OCI-LY7 (cell line): ENCODE results near the gene RAPH1. TPM values are rescaled to one million over a fixed set of nuclear protein-coding genes. Genes with fewer than 3 reads are reported as not detected.

Experiments used
- BruUV-seq: library from RNA; stranded (reverse); fragments of 400-500 nt; replicated peaks from 2 replicates; lab custom pipeline; 2021; lab: Mats Ljungman, UMichigan
- CTCF ChIA-PET: fragments of 300-600 bp; sonication (Branson Sonifier 250); formaldehyde crosslinking; loops from one replicate; lab custom pipeline; 2022; ENCODE audit warnings: antibody characterized with exemption; ENCODE audit not compliant: unreplicated experiment; lab: Charles Lee
- POLR2A ChIA-PET: fragments of 300-600 bp; sonication (Branson Sonifier 250); formaldehyde crosslinking; loops from one replicate; lab custom pipeline; 2022; ENCODE audit warnings: antibody characterized with exemption; lab: Charles Lee
- DNase-seq: peaks from one replicate; pipeline ENCODE4 v3.0.0-alpha.2; 2015; ENCODE audit warnings: low spot score
- H2AFZ ChIP-seq: fragments of 200-600 bp; sonication (generic), shearing (Covaris generic); 2 replicates; pipeline ENCODE4 v1.6.1; 2014; ENCODE audit warnings: mild to moderate bottlenecking, antibody characterized with exemption, low read length, moderate library complexity
- H3K27ac ChIP-seq: fragments of 200-600 bp; sonication (generic); 2 replicates; pipeline ENCODE4 v1.5.1; 2014; ENCODE audit warnings: mixed run types, low read depth, mild to moderate bottlenecking, moderate library complexity, low read length, inconsistent platforms; ENCODE audit not compliant: poor library complexity, severe bottlenecking
- H3K36me3 ChIP-seq: fragments of 200-600 bp; sonication (generic); 2 replicates; pipeline ENCODE4 v1.6.1; 2014; ENCODE audit warnings: mild to moderate bottlenecking, antibody characterized with exemption, low read length, moderate library complexity, mixed read lengths; ENCODE audit not compliant: insufficient read depth
- H3K4me1 ChIP-seq: fragments of 200-600 bp; sonication (generic); 2 replicates; pipeline ENCODE4 v1.5.1; 2014; ENCODE audit warnings: mild to moderate bottlenecking, low read length; ENCODE audit not compliant: insufficient read depth, poor library complexity, severe bottlenecking
- H3K4me2 ChIP-seq: fragments of 200-600 bp; sonication (generic); 2 replicates; pipeline ENCODE4 v1.6.1; 2014; ENCODE audit warnings: mild to moderate bottlenecking, low read length
- H3K4me3 ChIP-seq: fragments of 200-600 bp; sonication (generic); 2 replicates; pipeline ENCODE4 v1.5.1; 2014; ENCODE audit warnings: mild to moderate bottlenecking, low read depth, low read length; ENCODE audit not compliant: poor library complexity, severe bottlenecking
- H3K79me2 ChIP-seq: fragments of 200-600 bp; sonication (generic); 2 replicates; pipeline ENCODE4 v1.6.1; 2016; ENCODE audit warnings: low read depth, mild to moderate bottlenecking, low read length, moderate library complexity, mixed read lengths; ENCODE audit not compliant: insufficient read depth
- H3K9me2 ChIP-seq: fragments of 200-600 bp; sonication (generic); 2 replicates; pipeline ENCODE4 v1.6.1; 2016; ENCODE audit warnings: mild to moderate bottlenecking, low read length, mixed read lengths; ENCODE audit not compliant: insufficient read depth
- H3K9me3 ChIP-seq: fragments of 200-600 bp; sonication (generic); 2 replicates; pipeline ENCODE4 v1.6.1; 2014; ENCODE audit warnings: mild to moderate bottlenecking, mixed run types, low read length, mixed read lengths
- H4K20me1 ChIP-seq: fragments of 200-600 bp; sonication (generic); 2 replicates; pipeline ENCODE4 v1.6.1; 2014; ENCODE audit warnings: mild to moderate bottlenecking, antibody characterized with exemption, low read length, moderate library complexity, mixed read lengths; ENCODE audit not compliant: insufficient read depth
- CTCF ChIP-seq: fragments of 200-600 bp; sonication (generic); conservative IDR thresholded peaks from 2 replicates; pipeline ENCODE4 v1.5.1; 2014; ENCODE audit warnings: mild to moderate bottlenecking, antibody characterized with exemption, low read length, moderate library complexity, mixed read lengths
- EZH2phosphoT487 ChIP-seq: fragments of 200-600 bp; sonication (generic); IDR thresholded peaks from 2 replicates; pipeline ENCODE4 v1.6.1; 2018; ENCODE audit warnings: low read depth, borderline replicate concordance, mild to moderate bottlenecking, mixed run types, antibody characterized with exemption, low read length, moderate library complexity, mixed read lengths
- intact Hi-C: fragments of 100-400 bp; cut with micrococcal nuclease; formaldehyde crosslinking; loops from one replicate; pipeline ENCODE4 v1.10.0; 2022; ENCODE audit not compliant: unreplicated experiment
- total RNA-seq, 2 experiments: library from RNA; depleted of rRNA in 1 of 2; stranded (reverse); fragments of >200 nt in 1 of 2; shearing (Covaris generic) in 1 of 2; gene quantifications; 2 replicates each; pipeline ENCODE4 v1.2.3, GENCODE V29; 2014 to 2022

The RAPH1 gene
- total RNA-seq, 2 experiments from 2014 or later: 4.0 to 21.5 TPM

- TF ChIP-seq CTCF: no peak
- Histone ChIP-seq H3K4me3 (no peak overlapping the region), H3K36me3 (no peaks in the 10 kb centered on the region), H3K4me2 (no peak overlapping the region), H3K9me3 (no peaks in the 10 kb centered on the region), H3K9me2 (no peaks in the 10 kb centered on the region), H3K79me2 (no peaks in the 10 kb centered on the region), H3K4me1 (no peaks in the 10 kb centered on the region), H2AFZ (no peak overlapping the region), H4K20me1 (no peaks in the 10 kb centered on the region), H3K27ac (no peak overlapping the region)
- ChIA-PET CTCF (no interaction called here), POLR2A (interaction anchor here (0.7 to 1.3 kb wide), 2 partner anchors 11 to 14 kb away, joined by 3 to 4 read pairs; no protein-coding TSS in a partner anchor)
- DNase-seq: no peak
- intact Hi-C loops: no loop called here
- BruUV-seq: no TSS peak
These were observed 37.2 kb upstream of the RAPH1 start for GRCh38 chr2:203572316-203572715.

GRCh38 chr2:203569677-203570316, 34.7 kb upstream of the RAPH1 start:
- Histone ChIP-seq H2AFZ (no peak overlapping the region), H3K4me3 (no peak overlapping the region), H3K9me3 (no peaks in the 10 kb centered on the region), H3K9me2 (no peaks in the 10 kb centered on the region), H4K20me1 (no peaks in the 10 kb centered on the region), H3K4me1 (peaks cover 4% of the 10 kb centered on the region), H3K4me2 (no peak overlapping the region), H3K27ac (no peak overlapping the region), H3K79me2 (no peaks in the 10 kb centered on the region), H3K36me3 (no peaks in the 10 kb centered on the region)
- no peak for TF ChIP-seq EZH2phosphoT487
- TF ChIP-seq CTCF: no peak
- no peak for DNase-seq
- intact Hi-C loops: no loop called here
- ChIA-PET CTCF (no interaction called here), POLR2A (interaction anchor here (0.8 kb wide), 1 partner anchor 14 kb away, joined by 3 read pairs; no protein-coding TSS in a partner anchor)
- BruUV-seq: no TSS peak

- CTCF ChIA-PET: interaction anchor here (1.3 kb wide), 1 partner anchor 16 kb away, joined by 3 read pairs; no protein-coding TSS in a partner anchor
- TF ChIP-seq CTCF (no peak), EZH2phosphoT487 (no peak)
- BruUV-seq: no TSS peak
These were observed 32.6 kb upstream of the RAPH1 start for GRCh38 chr2:203567691-203568090.

More at GRCh38 chr2:203567691-203568090, 32.6 kb upstream of the RAPH1 start:
- intact Hi-C loops: no loop called here
- H3K4me2 ChIP-seq: no peak overlapping the region
- H3K9me2 ChIP-seq: no peaks in the 10 kb centered on the region
- H3K9me3 ChIP-seq: no peaks in the 10 kb centered on the region
- H3K27ac ChIP-seq: no peak overlapping the region
- DNase-seq: no peak
- peaks cover 4% of the 10 kb centered on the region for H3K4me1 ChIP-seq
- H3K79me2 ChIP-seq: no peaks in the 10 kb centered on the region
- POLR2A ChIA-PET: interaction anchor here (0.6 to 1.7 kb wide), 8 partner anchors 10 to 48 kb away, joined by 3 to 7 read pairs (median 4); no protein-coding TSS in a partner anchor
- no peak overlapping the region for H3K4me3 ChIP-seq
- H3K36me3 ChIP-seq: no peaks in the 10 kb centered on the region
- no peaks in the 10 kb centered on the region for H4K20me1 ChIP-seq
- no peak overlapping the region for H2AFZ ChIP-seq
